ENCODE measurements around the gene ITGA7.

Gene ITGA7

GRCh38 chr12:55717011-55718007 lies 9.6 kb upstream of the ITGA7 start:
- DNase-seq = no peak

- no peak for DNase-seq
Measured at GRCh38 chr12:55716582-55716957, 8.9 kb upstream of the ITGA7 start.

DNA sequence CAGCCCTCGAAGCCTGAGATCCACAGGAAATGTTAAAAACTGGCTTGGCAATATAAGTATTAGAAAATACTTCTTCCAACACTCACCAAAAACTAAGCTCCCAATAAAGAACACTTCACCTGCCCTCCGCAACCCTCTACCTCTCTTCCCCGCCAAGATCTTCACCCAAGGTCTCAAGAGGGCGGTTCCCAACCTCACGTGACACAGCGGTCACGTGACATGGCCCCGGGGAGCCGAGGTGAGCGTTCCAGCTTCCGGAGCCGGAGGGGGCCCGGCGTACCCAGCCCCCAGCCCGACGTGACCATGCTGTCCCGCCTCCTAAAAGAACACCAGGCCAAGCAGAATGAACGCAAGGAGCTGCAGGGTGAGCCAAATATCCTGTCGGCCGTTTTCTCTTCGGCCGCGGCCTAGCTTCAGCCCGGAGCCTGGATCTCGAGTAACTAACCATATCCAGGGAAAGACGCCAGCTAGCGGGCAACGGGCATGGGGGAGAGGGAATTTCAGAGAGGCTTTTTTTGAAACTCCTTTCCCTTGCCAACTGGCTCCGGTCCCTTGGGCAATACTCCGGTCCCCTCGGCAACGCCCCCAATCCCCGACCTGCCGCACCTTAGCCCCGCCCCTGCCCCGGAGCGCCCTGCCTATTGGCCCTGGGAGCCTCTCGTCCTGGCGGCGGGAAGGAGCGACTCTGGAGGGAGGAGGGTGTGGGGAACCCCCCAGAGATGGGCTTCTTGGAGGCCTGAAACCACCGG lies 8.3 kb upstream of the ITGA7 start, which contains the start of gene BLOC1S1:
Gene BLOC1S1 (plus strand): TSS at position 214 of the 749 bp plus-strand sequence. CDS start 6 bp downstream, at position 220.
- DNase-seq = peak; percentile 92

DNA sequence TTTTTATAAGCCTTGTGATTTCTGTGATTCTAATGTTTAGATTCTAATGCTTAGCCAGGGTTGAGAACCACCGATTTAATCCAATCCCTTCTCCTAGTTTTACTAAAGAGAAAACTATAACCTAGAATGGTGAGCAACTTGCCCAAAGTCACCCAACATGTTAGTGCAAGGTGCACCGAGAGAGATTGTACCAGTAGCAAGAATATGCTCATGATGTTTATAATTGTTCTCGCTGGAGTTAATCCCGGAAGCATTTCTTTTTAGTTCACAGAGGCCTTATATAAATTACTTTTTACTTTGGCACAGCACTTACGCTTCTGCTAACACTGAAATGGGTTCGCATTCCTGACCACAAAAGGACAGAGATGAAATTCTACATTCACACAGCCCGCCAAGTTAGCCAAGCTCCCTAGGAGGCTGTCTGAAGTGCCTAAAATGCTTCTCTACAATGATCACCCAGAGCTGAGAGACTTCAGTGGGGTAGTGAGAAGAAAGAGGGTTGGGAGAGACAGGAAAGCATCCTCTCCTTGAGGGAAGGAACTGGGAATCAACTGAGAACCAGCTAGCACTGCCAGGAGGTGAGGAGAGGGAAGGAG lies 7.6 kb upstream of the ITGA7 start:
- no peak for DNase-seq

DNA sequence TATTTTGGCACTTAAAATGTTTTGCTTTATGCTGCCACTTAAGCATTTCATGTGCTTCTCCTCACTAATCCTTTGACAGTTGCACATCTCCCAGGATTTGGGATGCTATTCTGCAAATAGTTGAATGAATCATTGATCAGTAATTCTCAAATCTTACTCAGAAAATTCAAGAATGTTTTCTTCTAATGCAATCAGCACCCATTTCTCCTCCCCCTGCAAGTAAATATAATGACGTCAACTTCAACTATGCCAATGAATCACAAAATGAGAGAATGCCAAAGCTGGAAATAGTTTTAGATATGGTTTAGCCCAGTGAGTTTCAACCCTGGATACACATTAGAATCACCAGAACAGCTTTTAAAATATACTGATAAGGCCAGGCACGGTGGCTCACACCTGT lies 6.0 kb upstream of the ITGA7 start:
- DNase-seq = no peak

GRCh38 chr12:55712700-55713415 lies 5.2 kb upstream of the ITGA7 start:
- DNase-seq = no peak

GRCh38 chr12:55711786-55712553 lies 4.3 kb upstream of the ITGA7 start:
- DNase-seq = no peak

- DNase-seq = no peak
Measured at GRCh38 chr12:55708695-55709233, 1.1 kb upstream of the ITGA7 start.

DNA sequence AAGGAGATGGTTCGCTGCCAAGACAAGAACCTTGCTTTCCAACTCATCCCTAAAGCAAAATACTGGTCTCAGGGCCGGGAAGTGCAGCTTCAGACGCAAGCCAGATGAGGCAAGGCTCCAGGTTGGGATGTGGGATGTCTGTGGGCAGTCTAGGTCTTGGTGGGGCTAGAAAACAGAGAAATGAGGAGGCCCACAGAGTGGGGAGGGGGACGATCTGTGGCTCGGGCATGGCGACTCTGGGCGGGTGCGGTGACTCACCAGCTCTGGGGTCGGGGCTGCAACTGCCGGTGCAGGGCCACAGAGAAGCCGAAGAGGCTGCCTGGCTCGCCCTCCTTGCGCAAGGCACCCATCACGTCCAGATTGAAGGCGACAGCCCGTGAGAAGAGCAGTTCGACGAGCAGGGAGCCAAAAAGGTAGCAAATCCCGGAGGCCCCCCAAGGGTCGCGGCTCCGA lies 459 bp downstream of the ITGA7 start:
- DNase-seq = no peak

GRCh38 chr12:55706568-55707218 lies 1.0 kb downstream of the ITGA7 start:
- DNase-seq = no peak

DNA sequence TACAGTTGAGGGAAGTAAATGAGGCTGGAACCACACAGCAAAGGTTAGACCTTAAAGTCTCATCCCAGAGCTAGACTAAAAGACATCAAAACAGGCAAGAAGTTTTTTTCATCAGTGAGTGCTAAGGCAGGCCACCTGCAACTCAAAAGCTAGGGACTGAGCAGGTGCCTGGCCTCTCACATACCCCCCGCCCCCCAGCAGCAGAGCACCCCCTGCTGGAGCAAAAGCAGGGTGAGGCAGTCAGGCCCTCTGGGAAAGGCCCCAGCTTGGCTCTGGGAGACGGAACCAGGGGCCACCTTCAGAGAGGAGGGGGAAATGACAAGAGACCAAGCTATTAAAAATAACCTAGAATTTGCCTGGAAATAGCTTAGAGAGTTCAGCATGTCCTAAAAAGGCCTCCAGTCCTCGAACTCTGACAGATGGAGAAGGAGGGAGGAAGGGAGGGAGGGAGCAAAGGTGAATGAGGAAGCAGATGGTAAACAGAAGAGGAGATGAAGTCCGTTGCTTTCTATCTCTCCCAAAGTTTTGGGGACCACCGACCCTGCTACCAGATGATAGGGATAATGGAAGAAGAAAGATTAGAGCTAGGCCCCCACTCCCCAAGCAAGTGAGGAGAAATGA lies 1.8 kb downstream of the ITGA7 start:
- no peak for DNase-seq

DNA sequence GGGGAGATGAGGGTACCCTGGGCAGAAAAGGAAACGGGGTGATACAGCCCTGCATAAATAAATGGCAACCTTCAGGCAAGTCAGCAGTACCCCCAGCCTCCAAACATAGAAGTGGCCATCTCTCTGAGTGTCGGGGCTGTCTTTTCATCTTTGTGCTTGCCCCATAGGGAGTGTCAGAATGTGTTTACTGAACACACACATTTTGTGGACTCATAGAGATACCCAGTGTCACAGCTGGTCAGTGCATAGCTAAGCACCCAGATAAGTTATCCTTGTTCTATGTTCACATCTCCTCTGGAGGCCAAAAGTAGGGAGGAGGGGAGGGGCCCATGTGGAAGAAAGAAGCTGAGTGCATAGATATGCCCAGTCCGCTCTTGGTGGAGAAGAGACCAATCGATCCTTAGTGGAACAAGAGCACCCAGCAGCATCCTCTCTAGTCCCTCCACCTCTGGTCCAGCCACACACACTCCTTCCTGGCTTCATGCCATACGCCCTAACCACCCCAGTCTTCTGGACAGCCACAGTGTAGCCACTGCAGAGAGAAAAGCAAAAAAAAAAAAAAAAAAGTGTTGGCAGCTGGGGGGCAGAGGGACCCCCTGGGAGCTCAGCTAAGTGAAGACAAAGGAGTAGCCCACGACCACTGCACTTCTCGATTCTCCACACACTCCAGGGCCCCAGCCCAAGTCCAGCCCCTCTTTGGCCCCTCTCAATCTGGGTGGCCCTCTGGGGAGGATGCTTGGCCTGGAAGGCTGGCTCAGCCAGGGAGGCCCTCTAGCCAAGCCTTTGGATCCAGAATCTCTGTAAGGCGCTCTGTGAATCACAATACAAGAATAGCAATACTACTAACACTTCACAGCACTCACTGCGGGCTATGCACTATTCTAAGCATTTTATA lies 2.6 kb downstream of the ITGA7 start:
- DNase-seq = no peak

- no peak for DNase-seq
Measured at GRCh38 chr12:55703901-55704761, 3.6 kb downstream of the ITGA7 start.

- no peak for DNase-seq
Measured at GRCh38 chr12:55703288-55703687, 4.4 kb downstream of the ITGA7 start.

DNA sequence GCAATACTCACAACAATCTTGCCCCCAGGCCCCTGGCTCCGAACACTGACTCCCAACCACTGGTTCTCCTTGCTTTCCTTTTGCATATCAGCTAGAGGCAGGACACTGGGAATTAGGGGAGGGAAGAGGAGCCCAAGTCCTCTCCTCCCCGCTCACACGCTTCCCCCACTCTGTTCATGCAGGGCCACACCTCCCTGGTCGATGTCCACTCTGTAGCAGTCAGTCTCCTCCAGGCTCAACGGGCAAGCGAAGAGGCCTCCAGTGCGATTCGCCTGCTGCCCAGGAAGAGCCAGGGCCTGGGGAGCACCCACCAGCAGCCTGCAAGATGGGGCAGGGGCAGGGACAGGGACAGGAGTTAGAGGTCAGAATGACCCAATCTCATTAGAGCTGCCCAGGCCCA lies 4.8 kb downstream of the ITGA7 start:
- no peak for DNase-seq

DNA sequence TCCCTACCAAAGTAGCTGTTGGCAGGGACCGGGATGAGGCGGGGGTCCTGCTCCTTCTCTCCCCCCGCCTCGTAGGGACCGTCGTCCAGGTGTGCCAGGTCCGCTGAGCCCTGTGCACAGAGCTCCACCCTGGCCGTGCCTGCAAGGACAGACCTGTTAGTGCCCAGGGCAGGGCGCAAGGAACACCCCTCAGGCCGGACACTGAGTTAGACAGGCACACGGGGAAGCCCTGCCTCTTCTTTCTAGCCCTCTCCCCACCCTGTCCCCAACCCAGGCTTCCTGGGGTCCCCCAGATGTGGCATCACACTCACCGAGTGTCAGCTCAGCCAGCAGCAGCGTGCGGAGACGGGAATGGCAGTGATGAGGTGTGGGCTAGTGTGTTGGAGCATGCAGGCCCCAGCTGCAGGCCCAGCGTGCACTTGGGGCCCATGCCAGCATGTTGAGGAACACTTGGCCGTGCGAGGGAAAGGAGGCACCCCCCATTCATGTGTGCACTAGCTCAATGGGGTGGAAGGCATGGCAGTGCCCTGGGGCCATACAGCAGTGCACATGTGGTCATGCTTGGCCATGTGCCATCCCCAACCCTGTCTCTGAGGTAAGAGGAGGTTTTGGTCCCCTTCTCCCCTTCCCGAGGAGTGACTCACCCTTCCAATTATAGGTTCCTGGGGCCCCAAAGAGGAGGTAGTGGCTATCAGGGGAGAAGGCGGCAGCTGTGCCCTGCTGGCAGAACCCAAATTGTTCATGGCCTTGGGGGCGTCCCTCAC lies 7.3 kb downstream of the ITGA7 start:
- DNase-seq = no peak

GRCh38 chr12:55699471-55700055 lies 8.1 kb downstream of the ITGA7 start:
- no peak for DNase-seq
